HG03469 (cell line): ENCODE data around the gene GRB2.
"Not testable (repeated sequence)": the region's sequence is repeated elsewhere in the genome, so short reads cannot be mapped to it uniquely, and the experiment has no call there.

Experiments
- ATAC-seq: cut with Tn5 transposase; IDR thresholded peaks from one replicate; pipeline ENCODE4 v1.9.1; 2021; ENCODE audit warnings: mild to moderate bottlenecking, moderate library complexity, moderate number of reproducible peaks; ENCODE audit not compliant: unreplicated experiment

The GRB2 gene

GRCh38 chr17:75390982-75391381 is 14.5 kb downstream of the GRB2 start:
- ATAC-seq: no peak

- no peak for ATAC-seq
Observed at GRCh38 chr17:75388476-75389030, 16.9 kb downstream of the GRB2 start.

GRCh38 chr17:75387771-75388170 is 17.7 kb downstream of the GRB2 start:
- ATAC-seq: no peak

- no peak for ATAC-seq
Observed at GRCh38 chr17:75386430-75386829, 19.0 kb downstream of the GRB2 start.

GRCh38 chr17:75384751-75385150 is 20.7 kb downstream of the GRB2 start:
- ATAC-seq: no peak

GRCh38 chr17:75383842-75384195 is 21.7 kb downstream of the GRB2 start:
- no peak for ATAC-seq

- no peak for ATAC-seq
Observed at GRCh38 chr17:75380750-75381149, 24.7 kb downstream of the GRB2 start.

- no peak for ATAC-seq
Observed at GRCh38 chr17:75380315-75380714, 25.2 kb downstream of the GRB2 start.

- not testable (repeated sequence) for ATAC-seq
Observed at GRCh38 chr17:75379426-75379825, 26.1 kb downstream of the GRB2 start.

- no peak for ATAC-seq
Observed at GRCh38 chr17:75373280-75373679, 32.2 kb downstream of the GRB2 start.

- ATAC-seq: no peak
Observed at GRCh38 chr17:75371981-75372380, 33.5 kb downstream of the GRB2 start.

- no peak for ATAC-seq
Observed at GRCh38 chr17:75371339-75371738, 34.1 kb downstream of the GRB2 start.

- no peak for ATAC-seq
Observed at GRCh38 chr17:75370286-75370915, 35.1 kb downstream of the GRB2 start.

GRCh38 chr17:75367838-75368789 is 37.4 kb downstream of the GRB2 start:
- not testable (repeated sequence) for ATAC-seq

- no peak for ATAC-seq
Observed at GRCh38 chr17:75367312-75367711, 38.2 kb downstream of the GRB2 start.

GRCh38 chr17:75366432-75366831 is 39.0 kb downstream of the GRB2 start:
- no peak for ATAC-seq

GRCh38 chr17:75365931-75366275 is 39.6 kb downstream of the GRB2 start:
- no peak for ATAC-seq

GRCh38 chr17:75365009-75365930 is 40.2 kb downstream of the GRB2 start:
- no peak for ATAC-seq

- ATAC-seq: no peak
Observed at GRCh38 chr17:75364078-75364477, 41.4 kb downstream of the GRB2 start.

- ATAC-seq: no peak
Observed at GRCh38 chr17:75361996-75362395, 43.5 kb downstream of the GRB2 start.

GRCh38 chr17:75361344-75361743 is 44.1 kb downstream of the GRB2 start:
- ATAC-seq: no peak
